ENCODE data around the gene MAPK1. TPM values are rescaled to one million over a fixed set of nuclear protein-coding genes. Genes with fewer than 3 reads are reported as not detected.

Gene MAPK1
- total RNA-seq, 1 donor from 2014 or later, result 156 TPM

- Mint-ChIP-seq H3K27ac (ENCODE audit: unreplicated experiment) (no peak overlapping the region), H3K27me3 (ENCODE audit: low read depth) (no peaks in the 10 kb centered on the region), H3K4me3 (ENCODE audit: unreplicated experiment) (no peak overlapping the region), H3K4me1 (ENCODE audit: low read depth) (peaks cover 39% of the 10 kb centered on the region), H3K36me3 (ENCODE audit: low read depth) (peaks cover 19% of the 10 kb centered on the region), H3K9me3 (ENCODE audit: low read depth) (no peaks in the 10 kb centered on the region)
- DNase-seq (ENCODE audit: low spot score), result no peak
- TF ChIP-seq CTCF (IDR thresholded peaks at IDR 0.05), result no peak
Measured at GRCh38 chr22:21758091-21758864, 109.2 kb downstream of the MAPK1 start.

- Mint-ChIP-seq H3K27ac (ENCODE audit: unreplicated experiment) (peak overlapping the region; percentile 58), H3K27me3 (ENCODE audit: low read depth) (no peaks in the 10 kb centered on the region), H3K9me3 (ENCODE audit: low read depth) (no peaks in the 10 kb centered on the region), H3K4me3 (ENCODE audit: unreplicated experiment) (no peak overlapping the region), H3K36me3 (ENCODE audit: low read depth) (peaks cover 10% of the 10 kb centered on the region), H3K4me1 (ENCODE audit: low read depth) (peaks cover 35% of the 10 kb centered on the region)
- TF ChIP-seq CTCF (IDR thresholded peaks at IDR 0.05), result no peak
- DNase-seq (ENCODE audit: low spot score), result peak; percentile 9
Measured at GRCh38 chr22:21755851-21756284, 111.6 kb downstream of the MAPK1 start.

- no peak for DNase-seq (ENCODE audit: low spot score)
- Mint-ChIP-seq H3K9me3 (ENCODE audit: low read depth) (no peaks in the 10 kb centered on the region), H3K27ac (ENCODE audit: unreplicated experiment) (no peak overlapping the region), H3K36me3 (ENCODE audit: low read depth) (peaks cover 10% of the 10 kb centered on the region), H3K27me3 (ENCODE audit: low read depth) (no peaks in the 10 kb centered on the region), H3K4me1 (ENCODE audit: low read depth) (peaks cover 32% of the 10 kb centered on the region), H3K4me3 (ENCODE audit: unreplicated experiment) (no peak overlapping the region)
- no peak for TF ChIP-seq CTCF (IDR thresholded peaks at IDR 0.05)
Measured at GRCh38 chr22:21754523-21754922, 112.9 kb downstream of the MAPK1 start.

GRCh38 chr22:21753374-21754111 is 113.9 kb downstream of the MAPK1 start:
- no peaks in the 10 kb centered on the region for H3K9me3 Mint-ChIP-seq (ENCODE audit: low read depth)
- DNase-seq (ENCODE audit: low spot score), result no peak
- TF ChIP-seq CTCF (IDR thresholded peaks at IDR 0.05), result no peak
- no peak overlapping the region for H3K27ac Mint-ChIP-seq (ENCODE audit: unreplicated experiment)
- peaks cover 5% of the 10 kb centered on the region for H3K36me3 Mint-ChIP-seq (ENCODE audit: low read depth)
- H3K4me1 Mint-ChIP-seq (ENCODE audit: low read depth), result peaks cover 31% of the 10 kb centered on the region
- H3K4me3 Mint-ChIP-seq (ENCODE audit: unreplicated experiment), result no peak overlapping the region
- no peaks in the 10 kb centered on the region for H3K27me3 Mint-ChIP-seq (ENCODE audit: low read depth)

- Mint-ChIP-seq H3K4me1 (ENCODE audit: low read depth) (peaks cover 26% of the 10 kb centered on the region), H3K27ac (ENCODE audit: unreplicated experiment) (no peak overlapping the region)
Measured at GRCh38 chr22:21752276-21752675, 115.2 kb downstream of the MAPK1 start.

More at GRCh38 chr22:21752276-21752675, 115.2 kb downstream of the MAPK1 start:
- DNase-seq (ENCODE audit: low spot score), result no peak
- Mint-ChIP-seq H3K4me3 (ENCODE audit: unreplicated experiment) (no peak overlapping the region), H3K36me3 (ENCODE audit: low read depth) (peaks cover 2% of the 10 kb centered on the region), H3K9me3 (ENCODE audit: low read depth) (no peaks in the 10 kb centered on the region), H3K27me3 (ENCODE audit: low read depth) (no peaks in the 10 kb centered on the region)
- TF ChIP-seq CTCF (IDR thresholded peaks at IDR 0.05), result no peak
